Transverse colon (tissue), 3 donors: ENCODE results near the gene C19orf53.

ENCODE experiments used
- EP300 ChIP-seq: sonication (generic); formaldehyde crosslinking; IDR thresholded peaks from one replicate; pipeline ENCODE4 v1.6.1; 2017; ENCODE audit warnings: antibody characterized with exemption, low read depth
- POLR2A ChIP-seq: fragments of 450-650 bp; IDR thresholded peaks from one replicate; pipeline ENCODE4 v1.6.1; 2016; ENCODE audit warnings: antibody characterized with exemption, mild to moderate bottlenecking, moderate library complexity
- POLR2AphosphoS5 ChIP-seq, 3 donors: sonication (generic); formaldehyde crosslinking; IDR thresholded peaks; one replicate each; pipeline ENCODE4 v1.6.1; 2016; ENCODE audit warnings: antibody characterized with exemption in 3 of 3

DNA sequence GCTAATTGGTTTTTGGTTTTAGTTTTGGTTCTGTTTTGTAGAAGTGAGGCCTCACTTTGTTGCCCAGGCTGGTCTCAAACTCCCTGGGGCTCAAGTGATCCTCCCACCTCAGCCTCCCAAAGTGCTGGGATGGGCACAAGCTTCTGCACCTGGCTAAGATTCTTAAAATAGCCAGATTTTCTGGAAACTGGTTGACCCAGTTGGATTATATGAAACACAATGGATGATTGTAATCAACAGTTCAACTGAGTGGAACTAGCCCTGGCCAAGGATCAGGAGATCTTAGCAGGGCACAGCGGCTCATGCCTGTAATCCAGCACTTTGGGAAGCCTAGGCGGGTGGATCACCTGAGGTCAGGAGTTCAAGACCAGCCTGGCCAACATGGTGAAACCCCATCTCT lies 39.5 kb upstream of the C19orf53 start:
- TF ChIP-seq POLR2AphosphoS5 (IDR thresholded peaks at IDR 0.05) (no peak), EP300 (no peak), POLR2A (no peak)
